Omental fat pad (tissue), 4 donors: ENCODE measurements around the gene LSG1. TPM values are rescaled to one million over a fixed set of nuclear protein-coding genes. Genes with fewer than 3 reads are reported as not detected.

Experiments used
- ATAC-seq: fragments of 150-250 bp; one replicate; pipeline ENCODE4 v1.9.1; 2016; ENCODE audit warnings: mild to moderate bottlenecking, moderate library complexity; ENCODE audit not compliant: low FRiP score
- DNase-seq: peaks from one replicate; pipeline ENCODE4 v3.0.0-alpha.2; 2019; ENCODE audit warnings: low spot score
- CTCF ChIP-seq, 3 donors: fragments of 450-650 bp; IDR thresholded peaks; one replicate each; pipeline ENCODE4 v1.5.1; 2016 to 2017; ENCODE audit warnings: antibody characterized with exemption in 3 of 3, mild to moderate bottlenecking in 3 of 3, moderate library complexity in 2 of 3
- total RNA-seq, 4 donors: library from RNA; depleted of rRNA; stranded (reverse); fragments of >200 nt; gene quantifications; one replicate each; pipeline ENCODE4 v1.1.0, GENCODE V29; 2016

Gene LSG1
- total RNA-seq, 4 donors from 2014 or later: 34.4 to 82.5 (median 35.2) TPM

GRCh38 chr3:194619741-194620140 is 52.2 kb downstream of the LSG1 start:
- ATAC-seq (no peak), DNase-seq (no peak)
- no peak for TF ChIP-seq CTCF (IDR thresholded peaks at IDR 0.05)

GRCh38 chr3:194618858-194619608 is 53.0 kb downstream of the LSG1 start:
- TF ChIP-seq CTCF (IDR thresholded peaks at IDR 0.05): no peak
- no peak for ATAC-seq
- DNase-seq: no peak

- no peak for TF ChIP-seq CTCF (IDR thresholded peaks at IDR 0.05)
- no peak for ATAC-seq
- DNase-seq: no peak
Observed at GRCh38 chr3:194617827-194618226, 54.2 kb downstream of the LSG1 start.

GRCh38 chr3:194617143-194617671 is 54.8 kb downstream of the LSG1 start:
- no peak for ATAC-seq
- no peak for DNase-seq
- no peak for TF ChIP-seq CTCF (IDR thresholded peaks at IDR 0.05)

- ATAC-seq: no peak
- no peak for TF ChIP-seq CTCF (IDR thresholded peaks at IDR 0.05)
- no peak for DNase-seq
Observed at GRCh38 chr3:194615226-194615625, 56.8 kb downstream of the LSG1 start.

- ATAC-seq: no peak
- TF ChIP-seq CTCF (IDR thresholded peaks at IDR 0.05): no peak
- no peak for DNase-seq
Observed at GRCh38 chr3:194612221-194612620, 59.8 kb downstream of the LSG1 start.

GRCh38 chr3:194610689-194611088 is 61.3 kb downstream of the LSG1 start:
- TF ChIP-seq CTCF (IDR thresholded peaks at IDR 0.05): no peak
- no peak for ATAC-seq
- no peak for DNase-seq
